ENCODE measurements around the gene MPPED1. TPM values are rescaled to one million over a fixed set of nuclear protein-coding genes. Genes with fewer than 3 reads are reported as not detected.

MPPED1 gene
- total RNA-seq, 6 donors from 2014 or later = not detected

DNA sequence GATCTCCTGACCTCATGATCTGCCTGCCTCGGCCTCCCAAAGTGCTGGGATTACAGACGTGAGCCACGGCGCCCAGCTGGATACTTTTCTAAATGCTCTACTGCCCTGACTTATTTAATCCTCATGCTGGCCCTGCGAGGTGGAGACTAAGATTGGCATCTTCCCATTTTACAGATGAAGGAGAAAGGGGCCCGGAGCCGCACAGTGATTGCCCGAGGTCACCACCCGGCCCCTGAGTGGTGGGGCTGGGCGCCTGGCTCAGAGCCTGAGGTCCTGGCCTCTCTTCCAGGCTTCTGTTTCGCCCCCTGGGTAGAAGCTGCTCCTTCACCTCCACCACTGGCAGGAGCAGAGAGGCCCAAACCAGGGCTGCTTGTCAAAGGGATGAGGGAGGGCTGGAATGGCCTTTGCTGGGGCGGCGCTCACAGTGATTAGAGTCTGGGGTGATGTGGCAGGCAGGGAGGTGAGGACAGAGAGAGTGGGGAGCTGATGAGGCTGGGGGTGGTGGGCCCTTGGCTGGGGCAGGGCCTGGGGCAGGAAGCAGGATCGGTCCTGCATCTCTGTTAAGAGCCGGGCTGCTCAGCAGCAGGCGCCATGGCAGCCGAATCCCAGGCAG, 15.4 kb upstream of the MPPED1 start:
- no peak overlapping the region for H3K4me3 ChIP-seq
- WGBS, 2 donors = 66 to 69% methylated on average over 12 to 16 of the region's 17 CpGs
- H3K9me3 ChIP-seq = no peaks in the 10 kb centered on the region
- TF ChIP-seq, protein P1, sequence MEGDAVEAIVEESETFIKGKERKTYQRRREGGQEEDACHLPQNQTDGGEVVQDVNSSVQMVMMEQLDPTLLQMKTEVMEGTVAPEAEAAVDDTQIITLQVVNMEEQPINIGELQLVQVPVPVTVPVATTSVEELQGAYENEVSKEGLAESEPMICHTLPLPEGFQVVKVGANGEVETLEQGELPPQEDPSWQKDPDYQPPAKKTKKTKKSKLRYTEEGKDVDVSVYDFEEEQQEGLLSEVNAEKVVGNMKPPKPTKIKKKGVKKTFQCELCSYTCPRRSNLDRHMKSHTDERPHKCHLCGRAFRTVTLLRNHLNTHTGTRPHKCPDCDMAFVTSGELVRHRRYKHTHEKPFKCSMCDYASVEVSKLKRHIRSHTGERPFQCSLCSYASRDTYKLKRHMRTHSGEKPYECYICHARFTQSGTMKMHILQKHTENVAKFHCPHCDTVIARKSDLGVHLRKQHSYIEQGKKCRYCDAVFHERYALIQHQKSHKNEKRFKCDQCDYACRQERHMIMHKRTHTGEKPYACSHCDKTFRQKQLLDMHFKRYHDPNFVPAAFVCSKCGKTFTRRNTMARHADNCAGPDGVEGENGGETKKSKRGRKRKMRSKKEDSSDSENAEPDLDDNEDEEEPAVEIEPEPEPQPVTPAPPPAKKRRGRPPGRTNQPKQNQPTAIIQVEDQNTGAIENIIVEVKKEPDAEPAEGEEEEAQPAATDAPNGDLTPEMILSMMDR (IDR thresholded peaks at IDR 0.05) = no peak
- TF ChIP-seq POLR2AphosphoS5 (IDR thresholded peaks at IDR 0.05) = no peak
- TF ChIP-seq EP300 (IDR thresholded peaks at IDR 0.05) = no peak
- TF ChIP-seq POLR2A (IDR thresholded peaks at IDR 0.05) = no peak
- H3K4me1 ChIP-seq = peaks cover 0 to 4% (median 0%) of the 10 kb centered on the region in 4 donors
- no peaks in the 10 kb centered on the region for H3K36me3 ChIP-seq
- no peak for ATAC-seq (ENCODE audit: low FRiP score in 2 of 2)
- no peaks in the 10 kb centered on the region for H3K27me3 ChIP-seq
- H3K27ac ChIP-seq = no peak overlapping the region
- DNase-seq = no peak

DNA sequence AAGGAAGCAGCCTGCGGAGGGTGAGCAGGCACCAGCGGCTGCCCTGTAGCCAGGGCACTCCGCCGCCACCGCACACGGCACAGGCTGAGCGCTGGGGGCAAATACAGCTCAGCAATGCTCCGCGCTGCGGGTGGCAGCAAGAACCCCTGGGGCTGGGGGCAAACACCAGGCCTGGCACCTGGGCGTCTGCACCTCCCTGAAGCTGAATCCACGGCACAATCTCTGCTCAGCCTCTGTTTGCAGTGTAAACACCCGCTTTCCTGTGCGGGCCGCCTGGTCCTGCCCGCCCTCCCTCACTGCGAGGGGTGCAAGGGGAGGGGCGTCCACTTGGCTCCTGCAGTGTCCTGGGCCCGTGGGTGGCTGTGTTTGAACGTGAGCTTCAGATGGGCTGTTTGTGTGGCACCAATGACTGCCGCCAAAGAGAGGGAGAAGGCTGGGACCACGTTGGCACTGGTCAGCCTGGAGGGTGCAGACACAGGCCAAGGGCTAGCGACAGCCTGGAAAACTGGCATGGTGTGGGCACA, 14.8 kb upstream of the MPPED1 start:
- Histone ChIP-seq H3K27ac (no peak overlapping the region), H3K27me3 (no peaks in the 10 kb centered on the region)

DNA sequence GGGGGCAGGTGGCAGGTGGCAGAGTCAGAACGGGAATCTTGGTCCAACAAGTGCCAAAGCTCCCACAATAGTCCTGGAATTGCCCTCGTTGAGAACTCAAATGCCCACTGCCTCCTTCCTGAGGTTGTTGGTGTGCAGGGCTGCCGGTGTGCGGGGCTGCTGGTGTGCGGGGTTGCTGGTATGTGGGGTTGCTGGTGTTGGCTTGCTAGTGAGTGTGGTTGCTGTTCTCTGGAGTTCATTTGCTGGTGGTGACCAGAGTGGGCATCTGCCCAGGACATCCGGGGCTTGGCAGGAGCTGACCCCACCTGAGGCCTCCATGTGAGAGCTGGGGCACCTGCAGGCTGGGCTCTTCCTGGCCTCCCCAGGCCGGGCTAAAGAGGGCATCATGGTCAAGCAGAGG, 14.0 kb upstream of the MPPED1 start:
- H3K36me3 ChIP-seq = no peaks in the 10 kb centered on the region
- no peaks in the 10 kb centered on the region for H3K27me3 ChIP-seq
- ATAC-seq (ENCODE audit: low FRiP score in 2 of 2) = no peak
- peak in 1 of 2 donors; percentile 61 for DNase-seq
- no peak overlapping the region for H3K4me3 ChIP-seq
- no peak for TF ChIP-seq POLR2A (IDR thresholded peaks at IDR 0.05)
- TF ChIP-seq POLR2AphosphoS5 (IDR thresholded peaks at IDR 0.05) = no peak
- TF ChIP-seq, protein P1 (IDR thresholded peaks at IDR 0.05) = no peak
- no peak for TF ChIP-seq EP300 (IDR thresholded peaks at IDR 0.05)
- H3K9me3 ChIP-seq = no peaks in the 10 kb centered on the region
- H3K4me1 ChIP-seq = peaks cover 0 to 4% (median 0%) of the 10 kb centered on the region in 4 donors
- H3K27ac ChIP-seq = no peak overlapping the region
- WGBS, 2 donors = 81% methylated on average over 7 of the region's 7 CpGs; no CpG with 5 or more reads in 1 of the 2 donors

More for the DNA sequence above, 14.8 kb upstream of the MPPED1 start:
- ATAC-seq (ENCODE audit: low FRiP score in 2 of 2) = no peak
- Histone ChIP-seq H3K4me1 (peaks cover 0 to 4% (median 0%) of the 10 kb centered on the region in 4 donors), H3K36me3 (no peaks in the 10 kb centered on the region), H3K9me3 (no peaks in the 10 kb centered on the region), H3K4me3 (no peak overlapping the region)
- TF ChIP-seq POLR2AphosphoS5 (IDR thresholded peaks at IDR 0.05) = no peak
- no peak for TF ChIP-seq POLR2A (IDR thresholded peaks at IDR 0.05)
- TF ChIP-seq EP300 (IDR thresholded peaks at IDR 0.05) = no peak
- TF ChIP-seq, protein P1 (IDR thresholded peaks at IDR 0.05) = no peak
- peak in 1 of 2 donors; percentile 74 for DNase-seq
- WGBS, 2 donors = 36 to 41% methylated on average over 6 to 23 of the region's 23 CpGs

DNA sequence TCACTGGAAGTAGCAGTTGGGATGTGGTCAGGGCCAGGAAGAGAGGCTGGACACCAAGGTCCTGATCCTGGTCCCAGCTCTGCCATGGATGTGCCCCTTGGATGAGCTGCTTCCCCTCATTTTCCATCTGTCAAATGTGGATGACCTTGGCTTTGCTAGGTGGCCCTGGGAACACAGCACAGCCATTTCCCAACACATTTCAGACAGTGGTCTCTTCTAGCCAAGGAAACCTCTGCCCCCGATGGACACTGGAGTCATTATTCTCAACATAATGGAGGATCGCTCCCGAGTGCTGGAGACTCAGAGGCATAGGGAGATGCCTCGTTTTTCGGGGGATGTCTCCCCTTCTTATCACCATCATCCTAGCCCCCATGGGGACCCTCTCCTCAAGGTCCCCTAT, 13.6 kb upstream of the MPPED1 start:
- WGBS, 2 donors = 75 to 82% methylated on average over 5 of the region's 5 CpGs

More for the DNA sequence above, 13.6 kb upstream of the MPPED1 start:
- H3K4me1 ChIP-seq = peaks cover 0 to 4% (median 0%) of the 10 kb centered on the region in 4 donors
- H3K4me3 ChIP-seq = no peak overlapping the region
- TF ChIP-seq POLR2AphosphoS5 (IDR thresholded peaks at IDR 0.05) = no peak
- no peak for TF ChIP-seq EP300 (IDR thresholded peaks at IDR 0.05)
- no peak for TF ChIP-seq POLR2A (IDR thresholded peaks at IDR 0.05)
- TF ChIP-seq, protein P1 (IDR thresholded peaks at IDR 0.05) = no peak
- ATAC-seq (ENCODE audit: low FRiP score in 2 of 2) (no peak), DNase-seq (no peak)
- no peak overlapping the region for H3K27ac ChIP-seq
- no peaks in the 10 kb centered on the region for H3K9me3 ChIP-seq
- no peaks in the 10 kb centered on the region for H3K36me3 ChIP-seq
- no peaks in the 10 kb centered on the region for H3K27me3 ChIP-seq

Measured in upper lobe of left lung (tissue), 6 donors.